Retinal pigment epithelial cell (primary cell): Measurements from ENCODE around the gene PCSK6.

ENCODE experiments used
- DNase-seq: peaks from one replicate; pipeline ENCODE4 v3.0.0-alpha.2; 2010; ENCODE audit warnings: low read depth
- H3K4me3 ChIP-seq: 2 replicates; pipeline ENCODE4 v1.5.1; 2011; ENCODE audit warnings: mild to moderate bottlenecking, low read length, control low read depth, moderate library complexity
- TF ChIP-seq, protein P1 (sequence below): conservative IDR thresholded peaks from 2 replicates; pipeline ENCODE4 v1.5.1; 2011; ENCODE audit warnings: low read depth, low read length, control low read depth, inconsistent platforms

Gene PCSK6

DNA sequence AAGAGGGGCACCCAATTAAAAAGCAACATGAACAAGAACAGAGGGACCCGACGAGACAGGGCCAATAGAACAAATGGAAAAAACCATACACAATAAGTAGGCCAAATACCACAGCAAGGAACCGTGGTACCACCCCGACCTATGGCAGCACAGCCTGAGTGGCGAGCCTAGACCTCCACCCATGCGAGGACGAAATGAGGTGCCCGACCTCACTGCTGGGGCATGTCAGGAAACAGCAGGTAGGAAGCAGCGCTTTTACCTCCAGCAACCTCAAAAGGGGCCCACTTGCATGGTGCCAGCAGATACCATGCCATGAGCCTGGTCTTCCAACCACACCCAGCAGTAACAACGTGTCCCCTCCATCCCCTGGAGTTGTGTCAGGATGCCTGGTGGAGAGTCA, 77.9 kb downstream of the PCSK6 start:
- TF ChIP-seq, protein P1, sequence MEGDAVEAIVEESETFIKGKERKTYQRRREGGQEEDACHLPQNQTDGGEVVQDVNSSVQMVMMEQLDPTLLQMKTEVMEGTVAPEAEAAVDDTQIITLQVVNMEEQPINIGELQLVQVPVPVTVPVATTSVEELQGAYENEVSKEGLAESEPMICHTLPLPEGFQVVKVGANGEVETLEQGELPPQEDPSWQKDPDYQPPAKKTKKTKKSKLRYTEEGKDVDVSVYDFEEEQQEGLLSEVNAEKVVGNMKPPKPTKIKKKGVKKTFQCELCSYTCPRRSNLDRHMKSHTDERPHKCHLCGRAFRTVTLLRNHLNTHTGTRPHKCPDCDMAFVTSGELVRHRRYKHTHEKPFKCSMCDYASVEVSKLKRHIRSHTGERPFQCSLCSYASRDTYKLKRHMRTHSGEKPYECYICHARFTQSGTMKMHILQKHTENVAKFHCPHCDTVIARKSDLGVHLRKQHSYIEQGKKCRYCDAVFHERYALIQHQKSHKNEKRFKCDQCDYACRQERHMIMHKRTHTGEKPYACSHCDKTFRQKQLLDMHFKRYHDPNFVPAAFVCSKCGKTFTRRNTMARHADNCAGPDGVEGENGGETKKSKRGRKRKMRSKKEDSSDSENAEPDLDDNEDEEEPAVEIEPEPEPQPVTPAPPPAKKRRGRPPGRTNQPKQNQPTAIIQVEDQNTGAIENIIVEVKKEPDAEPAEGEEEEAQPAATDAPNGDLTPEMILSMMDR: no peak
- no peak overlapping the region for H3K4me3 ChIP-seq
- DNase-seq: no peak

DNA sequence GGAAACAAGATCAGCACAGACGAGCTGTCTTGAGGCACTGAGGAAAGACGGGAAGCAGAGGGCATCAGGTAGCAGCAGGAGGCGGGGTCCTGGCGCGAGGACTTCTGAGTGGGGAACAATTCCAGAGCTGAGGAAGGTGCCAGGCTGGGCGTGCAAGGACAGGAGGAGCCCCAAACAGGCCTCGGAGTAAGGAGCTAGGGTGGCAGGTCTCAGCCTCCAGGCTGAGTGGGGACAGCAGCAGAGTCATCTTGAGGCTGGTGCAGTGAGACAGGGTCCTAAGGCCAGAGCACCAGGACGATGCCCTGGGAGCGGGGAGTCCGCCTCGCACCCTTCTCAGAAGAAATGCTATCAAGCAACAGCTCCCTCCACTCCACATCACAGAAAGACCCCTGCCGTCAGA, 78.4 kb downstream of the PCSK6 start:
- no peak overlapping the region for H3K4me3 ChIP-seq
- no peak for DNase-seq
- TF ChIP-seq, protein P1: no peak

DNA sequence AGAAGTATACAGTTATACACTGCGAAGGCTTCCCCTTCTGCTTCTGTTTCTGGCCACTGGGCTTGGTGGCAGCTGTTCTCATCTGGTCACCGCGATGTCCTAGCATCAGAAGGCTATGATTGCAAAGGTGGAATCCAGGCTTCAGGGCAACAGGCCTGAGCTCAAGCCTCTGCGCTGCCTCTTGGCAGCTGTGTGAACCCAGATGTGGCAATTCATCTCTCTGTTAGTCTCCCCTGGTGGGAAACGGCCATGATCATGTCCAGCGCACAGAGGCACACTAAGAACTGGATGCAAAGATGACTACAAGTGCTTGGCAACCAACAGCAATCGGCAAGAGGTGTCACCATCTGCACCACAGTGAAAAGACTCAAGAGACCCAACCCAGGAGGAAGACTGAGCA, 78.9 kb downstream of the PCSK6 start:
- TF ChIP-seq, protein P1: no peak
- no peak overlapping the region for H3K4me3 ChIP-seq
- DNase-seq: no peak

DNA sequence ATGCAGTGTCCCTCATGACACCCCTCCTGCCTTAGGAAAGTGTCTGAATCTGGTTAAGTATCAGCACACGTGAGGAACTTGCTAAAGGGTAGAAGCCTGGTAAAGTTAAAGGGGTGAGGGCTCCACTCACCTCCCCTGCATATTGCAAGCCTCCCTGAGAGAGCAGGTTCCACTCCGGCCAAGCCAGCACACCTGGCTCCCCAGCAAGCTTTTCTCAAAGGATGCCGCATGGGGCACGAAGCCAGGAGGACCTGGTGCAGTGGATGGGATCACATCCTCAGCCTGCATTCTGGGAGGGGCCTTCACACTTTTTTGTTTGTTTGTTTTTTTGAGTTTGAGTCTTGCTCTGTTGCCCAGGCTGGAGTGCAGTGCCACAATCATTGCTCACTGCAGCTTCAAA, 79.9 kb downstream of the PCSK6 start:
- DNase-seq: no peak
- TF ChIP-seq, protein P1: no peak
- no peak overlapping the region for H3K4me3 ChIP-seq

DNA sequence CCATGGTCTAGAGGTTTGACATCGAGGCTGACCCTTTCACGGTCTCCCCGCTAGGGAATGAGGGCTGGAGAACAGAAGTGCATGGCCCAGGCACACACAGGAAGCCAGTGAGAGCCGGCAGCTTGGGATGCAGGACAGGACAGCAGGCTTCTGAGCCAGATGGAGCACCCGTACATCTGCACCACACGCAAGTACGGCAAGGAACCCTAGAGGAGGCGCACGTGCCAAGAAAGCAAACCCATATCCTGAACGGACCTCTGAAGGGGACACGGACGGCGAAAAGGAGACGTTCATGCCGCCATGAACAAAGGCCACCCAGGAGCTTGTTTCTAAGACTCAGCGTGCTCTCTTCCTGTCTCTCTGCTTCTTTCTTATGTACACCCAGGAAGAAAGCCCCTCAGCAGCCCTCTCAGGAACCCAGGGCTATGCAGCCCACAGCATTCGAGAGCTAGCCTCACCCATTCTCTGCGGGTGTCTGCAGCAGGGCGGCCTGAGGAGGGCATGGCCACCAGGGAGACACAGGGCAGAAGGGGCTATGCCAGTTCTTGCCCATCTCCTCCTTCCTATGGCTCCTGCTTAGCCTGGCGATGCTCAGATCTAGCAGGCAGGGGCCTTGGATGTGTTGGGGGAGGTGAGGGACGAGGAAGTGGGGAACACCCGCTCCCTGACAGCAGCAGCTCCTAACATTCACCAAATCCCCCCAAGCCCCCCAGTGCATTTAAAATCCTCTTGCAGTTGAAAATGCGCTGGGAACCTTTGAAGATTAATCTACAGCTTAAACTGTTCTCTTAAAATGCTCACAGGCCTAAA, 81.3 kb downstream of the PCSK6 start:
- H3K4me3 ChIP-seq: no peak overlapping the region
- no peak for DNase-seq
- TF ChIP-seq, protein P1: no peak

DNA sequence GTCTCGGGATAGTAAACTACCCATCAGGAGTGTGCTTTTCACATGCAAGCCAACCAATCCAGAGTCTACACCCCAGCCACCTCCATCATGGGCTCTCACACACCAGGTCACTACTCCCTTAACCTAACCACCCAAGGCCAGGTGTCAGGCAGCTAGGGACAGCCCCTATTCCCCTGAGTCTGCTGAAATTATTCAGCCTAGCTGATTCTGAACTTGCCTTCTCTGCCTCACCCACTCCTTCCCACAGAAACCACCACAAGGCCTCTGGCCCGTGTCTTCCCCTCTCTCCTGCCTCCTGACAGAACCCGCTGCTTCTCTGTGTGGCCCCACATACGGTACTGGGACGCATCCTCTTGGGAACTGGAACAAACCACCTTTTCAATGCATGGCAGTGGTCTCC, 82.1 kb downstream of the PCSK6 start:
- TF ChIP-seq, protein P1: no peak
- DNase-seq: no peak
- H3K4me3 ChIP-seq: no peak overlapping the region

DNA sequence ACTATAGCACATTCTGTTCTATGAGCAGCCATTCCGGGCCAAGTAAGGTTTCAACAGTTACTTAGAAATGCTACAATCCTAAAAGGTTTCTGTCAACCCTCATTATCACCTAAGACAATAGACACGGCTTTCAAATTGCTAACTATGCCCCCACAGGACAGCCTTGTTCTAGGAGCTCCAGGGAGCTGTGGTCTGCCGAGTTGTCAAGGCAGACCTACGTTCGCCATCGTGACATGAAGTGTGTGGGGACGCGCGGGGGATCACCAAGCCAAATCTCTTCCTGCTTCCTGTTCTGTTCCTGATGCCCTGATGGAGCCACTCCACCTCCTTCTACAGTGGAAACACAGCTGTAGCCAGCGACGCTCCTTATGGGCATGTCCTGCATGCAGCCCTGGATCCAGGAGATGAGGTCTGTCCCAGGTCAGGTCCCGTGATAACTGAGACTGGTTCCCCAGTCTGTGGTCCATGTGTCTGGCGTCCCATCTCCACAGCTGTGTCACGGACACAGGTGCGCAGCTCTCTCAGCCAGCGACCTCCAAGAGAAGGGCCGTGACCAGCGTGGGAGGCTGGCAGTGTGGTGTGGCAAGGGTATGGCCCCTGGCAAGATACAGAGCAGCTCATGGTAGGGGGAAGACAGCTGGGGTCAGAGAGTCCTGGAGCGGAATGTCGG, 82.8 kb downstream of the PCSK6 start:
- DNase-seq: no peak
- H3K4me3 ChIP-seq: no peak overlapping the region
- TF ChIP-seq, protein P1: no peak
